HG03025 (cell line): ENCODE data around the gene USP6.
"Not testable (repeated sequence)": the region's sequence is repeated elsewhere in the genome, so short reads cannot be mapped to it uniquely, and the experiment has no call there.

Experiments
- ATAC-seq: cut with Tn5 transposase; IDR thresholded peaks from one replicate; pipeline ENCODE4 v1.9.1; 2021; ENCODE audit warnings: mild to moderate bottlenecking, moderate library complexity; ENCODE audit not compliant: unreplicated experiment, low FRiP score

The USP6 gene

DNA sequence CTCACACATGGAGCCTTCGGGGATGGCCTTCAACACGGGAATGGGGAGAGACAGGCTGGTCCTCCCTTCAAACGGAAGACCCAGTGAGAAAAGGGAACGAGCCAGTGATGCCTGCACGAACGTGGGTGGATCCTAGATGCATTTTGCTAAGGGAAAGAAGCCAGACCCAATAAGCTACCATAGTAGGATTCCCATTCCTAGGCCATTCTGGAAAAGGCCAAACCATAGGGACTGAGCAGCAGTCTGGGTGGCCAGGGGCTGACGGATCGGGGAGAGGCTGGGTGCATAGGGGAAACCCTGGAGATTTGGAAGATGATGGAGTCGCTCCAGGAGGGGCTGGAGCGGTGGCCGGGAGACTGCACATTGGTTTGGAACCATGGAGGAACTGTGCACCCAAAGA is 18.7 kb downstream of the USP6 start:
- ATAC-seq, result not testable (repeated sequence)

DNA sequence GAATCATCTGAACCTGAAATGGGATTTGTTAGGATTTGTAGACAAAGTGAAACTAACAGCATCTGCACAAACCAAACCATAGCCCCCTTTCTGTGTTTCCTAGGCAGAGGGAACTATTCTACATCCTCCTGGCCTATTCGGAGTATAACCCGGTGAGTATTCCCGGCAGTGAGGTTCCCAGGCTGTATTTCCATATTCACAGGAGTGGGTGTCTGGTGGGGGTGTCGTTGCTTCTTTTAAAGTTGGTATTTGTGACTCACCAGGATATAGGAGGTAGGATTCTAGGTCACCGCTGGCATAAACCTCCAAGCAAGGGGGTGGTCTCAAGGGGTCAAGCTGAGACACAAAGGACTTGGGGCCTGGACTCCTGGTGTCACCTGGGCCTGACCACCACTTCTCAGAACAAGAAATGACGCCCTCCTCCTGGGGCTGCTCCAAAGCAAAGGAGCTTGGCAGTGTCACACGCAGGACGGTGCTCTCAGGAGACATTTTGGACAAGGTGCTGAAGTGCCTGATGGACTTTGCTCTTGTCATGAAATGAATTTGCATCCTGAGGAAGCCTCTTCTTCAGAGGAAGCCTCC is 19.4 kb downstream of the USP6 start:
- not testable (repeated sequence) for ATAC-seq

DNA sequence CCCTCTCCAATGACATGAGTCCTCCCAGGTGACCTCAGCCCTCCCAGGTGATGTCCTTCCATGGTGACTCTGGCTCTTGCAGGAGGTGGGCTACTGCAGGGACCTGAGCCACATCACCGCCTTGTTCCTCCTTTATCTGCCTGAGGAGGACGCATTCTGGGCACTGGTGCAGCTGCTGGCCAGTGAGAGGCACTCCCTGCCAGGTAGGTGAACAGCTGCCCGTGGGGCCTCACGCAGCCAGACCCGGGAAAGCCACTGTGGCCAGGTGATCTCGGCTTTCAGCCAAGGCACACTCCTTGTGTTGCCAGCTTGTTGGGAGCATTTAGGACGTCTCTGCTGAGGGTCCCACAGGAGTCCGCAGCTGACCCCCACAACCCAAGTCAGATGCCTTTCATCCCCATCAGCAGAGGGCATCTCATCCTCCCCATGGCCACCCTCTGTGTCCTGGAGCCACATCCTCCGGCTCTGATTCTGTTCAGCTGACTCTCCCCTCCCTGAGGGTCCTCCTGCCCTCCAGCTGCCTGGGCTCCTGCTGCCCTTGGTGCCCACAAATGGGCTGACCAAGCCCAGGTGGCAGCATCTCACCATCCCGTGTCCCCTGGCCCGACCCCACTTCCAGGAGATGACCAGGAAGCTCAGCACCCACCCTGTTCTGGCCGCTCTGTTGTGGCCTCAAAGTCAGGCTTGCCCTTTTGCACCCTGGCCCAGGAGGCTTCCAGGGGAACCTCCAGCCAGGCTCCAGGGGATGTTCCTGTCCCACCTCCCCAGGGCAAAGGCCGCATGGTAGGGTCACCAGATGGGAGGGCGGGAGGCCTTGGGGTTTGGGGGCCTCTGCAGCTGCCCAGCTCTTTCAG is 20.1 kb downstream of the USP6 start:
- no peak for ATAC-seq

DNA sequence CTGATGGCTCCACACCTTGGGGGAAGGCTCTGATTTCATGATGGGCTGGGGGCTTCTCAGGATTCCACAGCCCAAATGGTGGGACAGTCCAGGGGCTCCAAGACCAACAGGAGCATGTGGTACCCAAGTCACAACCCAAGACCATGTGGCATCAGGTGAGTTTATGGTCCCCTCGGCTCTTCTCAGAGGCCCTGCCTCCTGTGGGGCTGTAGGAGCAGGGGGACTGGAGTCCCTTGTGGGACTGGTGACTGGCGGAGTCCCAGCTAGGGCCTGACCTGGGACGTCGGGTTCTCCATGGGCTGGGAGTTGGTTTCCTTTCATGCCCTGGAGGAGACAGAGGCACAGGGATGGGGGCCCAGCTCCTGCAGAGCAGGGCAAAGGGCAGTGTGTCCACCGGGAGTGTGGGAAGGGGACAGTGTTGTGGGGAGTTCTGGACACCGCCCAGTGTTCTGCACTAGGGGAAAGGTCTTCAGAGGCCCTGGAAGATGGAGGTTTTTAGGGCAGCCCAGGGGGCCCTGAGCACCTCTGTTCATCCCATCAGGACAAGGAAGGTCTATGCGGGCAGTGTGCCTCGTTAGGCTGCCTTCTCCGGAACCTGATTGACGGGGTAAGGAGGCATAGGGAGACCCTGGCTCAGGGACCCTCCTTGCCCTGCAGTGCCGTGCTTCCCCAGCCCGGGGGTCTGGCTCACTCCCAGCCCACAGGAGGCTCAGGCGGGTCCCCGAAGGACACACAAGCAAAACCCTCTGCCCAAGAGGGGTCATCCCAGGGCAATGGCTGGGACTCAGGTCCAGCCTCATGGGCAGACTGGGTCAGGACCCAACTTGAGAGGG is 21.0 kb downstream of the USP6 start:
- not testable (repeated sequence) for ATAC-seq

DNA sequence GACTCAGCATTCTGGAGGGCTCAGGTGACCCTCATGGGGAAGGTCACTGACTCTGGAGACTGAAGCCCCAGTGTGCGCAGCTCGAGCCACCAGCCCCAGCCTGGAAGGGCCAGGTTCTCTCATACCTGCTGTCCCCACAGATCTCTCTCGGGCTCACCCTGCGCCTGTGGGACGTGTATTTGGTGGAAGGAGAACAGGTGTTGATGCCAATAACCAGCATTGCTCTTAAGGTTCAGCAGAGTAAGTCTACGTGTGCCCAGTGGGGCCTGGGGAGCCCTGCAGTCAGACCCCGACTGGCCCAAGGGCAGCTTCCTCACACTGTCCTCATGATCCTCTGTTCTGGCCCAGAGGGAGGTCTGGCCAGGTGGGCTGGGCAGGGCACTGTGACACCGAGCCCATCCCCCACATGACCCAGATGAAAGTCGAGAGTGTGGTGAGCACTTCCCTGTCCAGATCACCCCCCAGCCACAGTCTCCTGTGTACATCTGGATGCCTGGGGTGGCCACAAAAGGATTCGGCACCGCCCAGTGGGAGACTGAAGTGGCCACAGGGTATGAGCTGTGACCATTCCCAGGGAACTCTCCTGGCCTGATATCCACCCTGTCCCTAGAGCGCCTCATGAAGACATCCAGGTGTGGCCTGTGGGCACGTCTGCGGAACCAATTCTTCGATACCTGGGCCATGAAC is 21.8 kb downstream of the USP6 start:
- not testable (repeated sequence) for ATAC-seq

DNA sequence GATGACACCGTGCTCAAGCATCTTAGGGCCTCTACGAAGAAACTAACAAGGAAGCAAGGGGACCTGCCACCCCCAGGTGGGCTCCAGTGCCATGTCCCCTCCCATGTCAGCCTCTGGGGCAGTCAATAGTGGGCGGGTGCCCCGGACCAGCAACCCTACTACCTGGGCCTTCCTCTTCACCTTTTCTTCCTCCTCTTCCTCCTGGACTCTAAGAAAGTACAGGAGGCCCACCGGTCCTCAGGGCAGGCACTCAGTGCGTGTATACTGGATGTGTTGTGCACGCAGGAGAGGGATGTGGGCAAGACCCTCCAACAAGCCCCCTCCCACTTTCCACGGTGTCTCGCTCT is 22.3 kb downstream of the USP6 start:
- not testable (repeated sequence) for ATAC-seq

DNA sequence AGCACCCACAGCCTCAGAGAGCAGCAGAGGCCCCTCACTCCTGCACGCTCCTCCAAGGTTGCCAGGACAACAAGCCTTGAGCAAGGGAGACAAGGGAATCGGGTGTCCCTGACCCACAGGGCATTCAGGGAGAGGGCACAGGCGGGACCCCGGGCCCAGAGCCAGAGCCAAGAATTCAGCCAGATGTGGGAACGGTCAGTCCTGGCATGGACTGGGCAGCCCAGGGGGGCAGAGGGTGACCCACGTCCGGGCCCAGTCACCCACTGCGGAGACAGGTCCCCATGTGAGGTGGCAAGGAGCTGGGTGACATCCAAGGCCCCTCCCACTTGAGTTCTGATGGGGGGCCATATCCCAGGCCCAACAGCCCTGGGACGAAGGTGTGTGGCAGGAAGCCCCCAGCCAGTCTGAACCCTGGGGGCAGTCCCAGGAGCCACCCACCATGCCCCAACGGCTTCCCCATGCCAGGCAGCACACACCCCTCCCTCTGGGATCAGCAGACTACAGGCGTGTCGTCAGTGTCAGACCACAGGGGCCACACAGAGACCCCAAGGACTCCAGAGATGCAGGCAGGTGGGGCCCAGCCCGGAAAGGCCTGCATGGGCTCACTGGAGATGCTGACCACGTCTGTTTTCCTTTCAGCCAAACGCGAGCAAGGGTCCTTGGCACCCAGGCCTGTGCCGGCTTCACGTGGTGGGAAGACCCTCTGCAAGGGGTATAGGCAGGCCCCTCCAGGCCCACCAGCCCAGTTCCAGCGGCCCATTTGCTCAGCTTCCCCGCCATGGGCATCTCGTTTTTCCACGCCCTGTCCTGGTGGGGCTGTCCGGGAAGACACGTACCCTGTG is 23.0 kb downstream of the USP6 start:
- no peak for ATAC-seq

DNA sequence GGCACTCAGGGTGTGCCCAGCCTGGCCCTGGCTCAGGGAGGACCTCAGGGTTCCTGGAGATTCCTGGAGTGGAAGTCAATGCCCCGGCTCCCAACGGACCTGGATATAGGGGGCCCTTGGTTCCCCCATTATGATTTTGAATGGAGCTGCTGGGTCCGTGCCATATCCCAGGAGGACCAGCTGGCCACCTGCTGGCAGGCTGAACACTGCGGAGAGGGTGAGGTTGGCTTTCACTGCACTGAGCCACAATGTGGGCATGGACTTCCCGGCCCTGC is 23.6 kb downstream of the USP6 start:
- no peak for ATAC-seq

DNA sequence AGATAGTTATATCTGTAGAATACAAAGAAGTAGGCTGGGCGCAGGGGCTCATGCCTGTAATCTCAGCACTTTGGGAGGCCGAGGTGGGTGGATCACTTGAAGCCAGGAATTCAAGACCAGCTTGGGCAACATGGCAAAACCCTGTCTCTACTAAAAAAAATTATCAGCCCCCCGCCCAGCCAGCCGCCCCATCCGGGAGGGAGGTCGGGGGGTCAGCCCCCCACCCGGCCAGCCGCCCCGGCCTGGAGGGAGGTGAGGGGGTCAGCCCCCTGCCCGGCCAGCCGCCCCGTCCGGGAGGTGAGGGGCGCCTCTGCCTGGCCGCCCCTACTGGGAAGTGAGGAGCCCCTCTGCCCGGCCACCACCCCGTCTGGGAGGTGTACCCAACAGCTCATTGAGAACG is 27.0 kb downstream of the USP6 start:
- not testable (repeated sequence) for ATAC-seq

DNA sequence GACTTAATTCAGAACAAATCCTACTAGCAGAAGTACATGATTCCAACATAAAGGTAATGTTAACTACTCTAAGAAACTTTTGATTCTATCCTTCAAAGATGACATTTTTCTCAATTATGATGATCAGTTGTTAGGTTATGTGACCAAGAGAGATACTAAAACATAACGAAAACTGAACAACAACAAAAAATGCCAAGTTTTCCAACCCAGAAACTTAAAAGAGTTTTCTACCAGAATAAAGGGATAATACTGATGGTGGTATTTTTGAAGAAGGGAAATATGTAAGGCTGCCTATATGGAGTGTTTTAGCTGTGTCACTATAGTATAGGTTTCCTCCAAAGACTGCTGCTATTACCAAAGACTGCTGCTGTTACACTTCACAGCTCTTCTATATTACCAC is 30.3 kb downstream of the USP6 start:
- not testable (repeated sequence) for ATAC-seq

DNA sequence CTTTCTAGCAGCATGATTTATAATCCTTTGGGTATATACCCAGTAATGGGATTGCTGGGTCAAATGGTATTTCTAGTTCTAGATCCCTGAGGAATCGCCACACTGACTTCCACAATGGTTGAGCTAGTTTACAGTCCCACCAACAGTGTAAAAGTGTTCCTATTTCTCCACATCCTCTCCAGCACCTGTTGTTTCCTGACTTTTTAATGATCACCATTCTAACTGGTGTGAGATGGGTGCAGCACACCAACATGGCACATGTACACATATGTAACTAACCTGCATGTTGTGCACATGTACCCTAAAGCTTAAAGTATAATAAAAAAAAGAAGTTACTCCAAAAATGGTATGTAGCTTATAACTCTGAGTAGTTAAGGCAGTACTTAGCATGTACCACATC is 44.9 kb downstream of the USP6 start:
- not testable (repeated sequence) for ATAC-seq

DNA sequence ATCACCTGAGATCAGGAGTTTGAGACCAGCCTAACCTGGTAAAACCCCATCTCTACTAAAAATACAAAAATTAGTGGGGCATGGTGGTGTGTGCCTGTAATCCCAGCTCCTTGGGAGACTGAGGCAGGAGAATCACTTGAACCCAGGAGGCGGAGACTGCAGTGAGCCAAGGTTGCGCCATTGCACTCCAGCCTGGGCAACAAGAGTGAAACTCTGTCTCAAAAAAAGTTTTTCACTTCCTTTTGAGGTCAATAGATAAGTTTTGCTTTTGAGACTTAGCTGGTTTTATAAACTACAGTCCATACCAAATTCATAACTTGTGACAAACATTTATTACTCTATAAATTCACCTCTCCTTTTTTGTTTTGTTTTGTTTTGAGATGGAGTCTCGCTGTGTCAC is 46.0 kb downstream of the USP6 start:
- not testable (repeated sequence) for ATAC-seq

DNA sequence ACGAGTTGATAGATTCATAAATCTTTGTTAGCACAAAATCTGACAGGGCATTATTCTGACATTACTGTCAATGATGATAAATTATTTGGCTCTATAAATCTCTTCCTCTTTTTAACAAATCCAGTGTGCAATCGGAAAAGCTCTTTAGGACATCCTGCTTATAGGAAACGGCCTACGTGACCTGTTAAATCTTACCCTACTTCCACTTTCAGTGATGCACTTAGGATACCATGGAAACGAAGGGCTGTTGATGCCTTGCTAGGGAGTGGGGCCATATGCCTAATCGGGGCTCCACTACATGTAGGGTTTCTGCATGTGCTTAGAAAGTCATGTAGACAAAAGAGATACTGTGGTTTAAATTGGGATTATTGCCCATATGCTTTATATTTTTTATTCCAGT is 48.6 kb downstream of the USP6 start:
- no peak for ATAC-seq

DNA sequence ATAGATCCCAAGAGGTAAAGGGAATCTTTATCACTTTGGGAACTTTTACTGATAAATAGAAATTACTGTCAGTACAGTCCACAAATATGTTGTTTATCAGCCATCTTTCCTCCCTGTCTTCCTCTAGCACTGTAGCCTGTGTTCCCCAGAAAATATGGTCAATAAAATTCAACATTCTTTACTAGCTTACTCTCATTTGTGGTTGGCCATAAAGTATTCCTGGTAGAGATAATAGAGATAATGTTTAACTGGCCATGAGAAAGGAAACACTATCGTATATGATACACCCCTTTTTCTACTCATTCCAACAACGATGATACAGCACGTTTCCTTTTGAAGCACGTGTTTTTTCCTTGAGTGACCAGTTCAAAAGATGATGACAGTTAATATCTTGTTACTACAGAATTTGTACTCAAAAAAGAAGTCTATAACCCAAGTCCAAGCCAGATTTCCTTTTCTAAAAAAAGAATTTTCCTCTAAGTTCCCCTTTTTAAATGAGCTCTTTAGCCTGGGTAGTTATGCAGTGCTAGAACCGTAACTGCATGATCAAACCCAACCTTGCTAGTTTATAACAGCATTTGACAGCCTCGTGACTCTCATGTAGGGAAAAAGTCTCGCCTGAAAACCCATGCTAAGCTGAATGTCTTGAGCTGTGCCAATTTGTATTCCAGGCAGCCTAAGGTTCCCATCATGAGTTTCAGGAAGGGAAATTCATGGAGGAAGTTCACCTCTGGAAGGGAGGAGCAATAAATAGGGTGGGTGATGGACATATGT is 50.1 kb downstream of the USP6 start:
- ATAC-seq, result not testable (repeated sequence)

DNA sequence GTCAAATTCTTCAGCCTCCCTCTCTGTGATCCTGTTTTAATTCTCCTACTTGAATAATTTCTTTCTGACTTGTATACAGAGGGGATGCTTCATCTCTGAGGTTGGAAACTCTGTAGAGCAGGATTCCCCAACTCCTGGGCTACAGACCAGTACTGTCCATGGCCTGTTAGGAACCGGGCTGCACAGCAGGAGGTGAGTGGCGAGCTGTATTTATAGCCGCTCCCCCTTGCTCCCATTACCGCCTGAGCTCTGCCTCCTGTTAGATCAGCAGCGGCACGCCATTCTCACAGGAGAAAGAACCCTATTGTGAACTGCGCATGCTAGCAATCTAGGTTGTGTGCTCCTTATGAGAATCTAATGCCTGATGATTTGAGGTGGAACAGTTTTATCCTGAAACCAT is 59.2 kb downstream of the USP6 start:
- ATAC-seq, result not testable (repeated sequence)

DNA sequence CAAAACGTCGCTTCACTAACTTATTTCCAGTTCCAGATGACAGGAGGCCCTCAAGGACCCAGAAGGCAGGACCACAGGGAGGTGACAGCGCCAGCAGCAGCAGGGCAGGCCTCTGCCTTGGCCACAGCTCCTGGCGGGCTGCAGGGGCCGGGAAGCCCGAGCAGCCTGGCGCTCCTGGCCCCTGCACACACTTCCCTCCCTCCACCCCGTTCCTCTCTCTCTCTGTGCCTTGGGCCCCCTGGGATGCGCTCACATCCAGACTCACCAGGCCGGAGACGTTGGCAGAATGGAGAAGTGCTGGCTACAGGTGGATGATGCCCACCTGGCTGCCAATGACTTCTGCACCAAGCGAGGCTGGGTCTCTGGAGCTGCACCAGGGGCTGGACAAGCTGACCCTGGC is 63.2 kb downstream of the USP6 start:
- ATAC-seq, result no peak

DNA sequence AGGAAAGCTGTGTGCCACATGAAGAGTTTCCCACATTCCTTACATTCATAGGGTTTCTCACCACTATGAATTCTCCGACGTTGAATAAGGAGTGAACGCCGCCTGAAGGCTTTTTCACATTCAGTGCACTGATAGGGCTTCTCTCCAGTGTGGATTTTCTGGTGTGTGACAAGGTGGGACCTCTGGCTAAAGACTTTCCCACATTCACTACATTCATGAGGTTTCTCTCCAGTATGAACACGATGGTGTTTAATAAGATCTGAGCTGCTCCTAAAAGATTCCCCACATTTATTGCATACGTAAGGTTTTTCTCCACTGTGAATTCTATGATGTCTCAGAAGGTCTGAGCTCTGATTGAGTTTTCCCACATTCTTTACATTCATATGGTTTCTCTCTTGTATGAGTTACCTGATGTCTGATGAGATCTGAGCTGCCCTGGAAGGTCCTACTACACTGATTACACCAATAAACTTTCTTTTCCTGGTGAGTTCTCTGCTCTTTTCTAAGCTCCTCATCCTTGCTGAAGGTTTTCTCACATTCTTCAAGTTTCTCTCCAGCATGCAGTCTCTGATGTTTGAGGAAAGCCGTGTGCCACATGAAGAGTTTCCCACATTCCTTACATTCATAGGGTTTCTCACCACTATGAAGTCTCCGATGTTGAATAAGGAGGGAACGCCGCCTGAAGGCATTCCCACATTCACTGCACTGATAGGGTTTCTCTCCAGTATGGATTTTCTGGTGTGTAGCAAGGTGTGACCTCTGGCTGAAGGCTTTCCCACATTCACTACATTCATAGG is 65.9 kb downstream of the USP6 start:
- no peak for ATAC-seq

DNA sequence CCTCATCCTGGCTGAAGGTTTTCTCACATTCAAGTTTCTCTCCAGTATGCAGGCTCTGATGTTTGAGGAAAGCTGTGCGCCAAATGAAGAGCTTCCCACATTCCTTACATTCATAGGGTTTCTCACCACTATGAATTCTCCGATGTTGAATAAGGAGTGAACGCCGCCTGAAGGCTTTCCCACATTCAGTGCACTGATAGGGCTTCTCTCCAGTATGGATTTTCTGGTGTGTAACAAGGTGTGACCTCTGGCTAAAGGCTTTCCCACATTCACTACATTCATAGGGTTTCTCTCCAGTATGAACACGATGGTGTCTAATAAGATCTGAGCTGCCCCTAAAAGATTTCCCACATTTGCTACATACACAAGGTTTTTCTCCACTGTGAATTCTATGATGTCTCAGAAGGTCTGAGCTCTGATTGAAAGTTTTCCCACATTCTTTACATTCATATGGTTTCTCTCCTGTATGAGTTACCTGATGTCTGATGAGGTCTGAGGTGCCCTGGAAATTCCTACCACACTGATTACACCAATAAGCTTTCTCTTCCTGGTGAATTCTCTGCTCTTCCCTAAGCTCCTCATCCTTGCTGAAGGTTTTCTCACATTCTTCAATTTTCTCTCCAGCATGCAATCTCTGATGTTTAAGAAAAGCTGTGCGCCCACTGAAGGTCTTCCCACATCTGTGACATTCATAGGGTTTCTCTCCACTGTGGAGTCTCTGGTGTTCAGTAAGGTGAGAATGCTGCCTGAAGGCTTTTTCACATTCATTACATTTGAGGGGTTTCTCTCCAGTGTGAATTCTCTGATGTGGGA is 67.0 kb downstream of the USP6 start:
- ATAC-seq, result no peak
